K562 (cell line): Measurements from ENCODE around the gene FTSJ3. TPM values are rescaled to one million over a fixed set of nuclear protein-coding genes. Genes with fewer than 3 reads are reported as not detected.
A peak's percentile ranks its signal among the peaks of the same experiment; 100 is the strongest.
"Not testable (repeated sequence)": the region's sequence is repeated elsewhere in the genome, so short reads cannot be mapped to it uniquely, and the experiment has no call there.

Experiments
- ATAC-seq: fragments of 200-7000 bp; cut with Tn5 transposase; 3 replicates; pipeline ENCODE4 v1.9.1; 2020; ENCODE audit warnings: moderate library complexity
- BruUV-seq: library from RNA; stranded (reverse); fragments of 400-500 nt; replicated peaks from 2 replicates; lab custom pipeline; 2021; lab: Mats Ljungman, UMichigan
- CTCF ChIA-PET: fragments of 300-600 bp; formaldehyde crosslinking; extraction: SDS; loops from one replicate; lab custom pipeline; 2021; ENCODE audit warnings: low intra/inter-chr PET ratio; lab: Yijun Ruan, JAX
- POLR2A ChIA-PET: fragments of 300-600, 350-650 bp; sonication (Branson Sonifier 250); formaldehyde crosslinking; extraction: SDS; loops from one replicate; lab custom pipeline; 2021; ENCODE audit warnings: antibody characterized with exemption, inconsistent platforms; lab: Yijun Ruan, JAX
- DNase-seq, 4 experiments: peaks; one replicate each; pipeline versions ENCODE4 v3.0.0 to v3.0.0-alpha.2; 2011 to 2018; ENCODE audit warnings: low spot score in 3 of 4, mixed read lengths in 3 of 4; ENCODE audit errors: extremely low read depth in 1 of 4
- FAIRE-seq: peaks from 2 replicates; lab custom pipeline; 2011; peaks lifted over from hg19 to GRCh38; lab: Jason Lieb, UNC
- H2AFZ ChIP-seq: 2 replicates; pipeline ENCODE4 v1.6.0; 2011; ENCODE audit warnings: low read depth, low read length, control low read depth, inconsistent platforms
- H3K27ac ChIP-seq: fragments of 200-600 bp; 3 replicates; pipeline ENCODE4 v1.8.0; 2011; ENCODE audit warnings: low read depth, mild to moderate bottlenecking, control low read depth, inconsistent platforms, low read length, moderate library complexity, mixed read lengths; ENCODE audit errors: extremely low read depth
- H3K27me3 ChIP-seq, 2 experiments: fragments of 300-600 bp in 1 of 2; 2 replicates in 1 of 2; 3 replicates in 1 of 2; pipeline versions ENCODE4 v1.6.0 to v1.8.0; 2011; ENCODE audit warnings: inconsistent platforms in 2 of 2, low read length in 2 of 2, mild to moderate bottlenecking in 1 of 2, mixed read lengths in 1 of 2, moderate library complexity in 1 of 2; ENCODE audit not compliant: control insufficient read depth in 2 of 2, insufficient read depth in 2 of 2
- H3K36me3 ChIP-seq: fragments of 300-600 bp; 3 replicates; pipeline ENCODE4 v1.8.0; 2011; ENCODE audit warnings: mild to moderate bottlenecking, low read length, inconsistent platforms; ENCODE audit not compliant: control insufficient read depth, insufficient read depth
- H3K4me1 ChIP-seq, 2 experiments: fragments of 200-600 bp in 1 of 2; replicated peaks in 1 of 2; 2 replicates in 1 of 2; 3 replicates in 1 of 2; pipeline versions ENCODE4 v1.5.1 to v1.8.0; 2011; ENCODE audit warnings: inconsistent platforms in 2 of 2, low read length in 2 of 2, mild to moderate bottlenecking in 1 of 2, mixed read lengths in 1 of 2, moderate library complexity in 1 of 2; ENCODE audit not compliant: control insufficient read depth in 2 of 2, insufficient read depth in 2 of 2
- H3K4me2 ChIP-seq: 2 replicates; pipeline ENCODE4 v1.6.1; 2011; ENCODE audit warnings: low read length, control low read depth, inconsistent platforms, mixed read lengths; ENCODE audit not compliant: insufficient read depth
- H3K4me3 ChIP-seq: fragments of 200-600 bp; sonication (generic), shearing (Covaris generic); 2 replicates; pipeline ENCODE4 v1.5.1; 2016; ENCODE audit warnings: control low read depth, inconsistent platforms
- H3K79me2 ChIP-seq: fragments of 200-600 bp; 3 replicates; pipeline ENCODE4 v1.8.0; 2011; ENCODE audit warnings: low read length, inconsistent platforms; ENCODE audit not compliant: control insufficient read depth, insufficient read depth
- H3K9ac ChIP-seq, 2 experiments: 2 replicates each; pipeline versions ENCODE4 v1.6.0 to v1.6.1; 2011; ENCODE audit warnings: low read depth in 2 of 2, low read length in 2 of 2, control low read depth in 1 of 2, inconsistent platforms in 1 of 2, mild to moderate bottlenecking in 1 of 2, mixed read lengths in 1 of 2; ENCODE audit not compliant: insufficient read depth in 1 of 2
- H3K9me1 ChIP-seq: one replicate; pipeline ENCODE4 v1.6.0; 2011; ENCODE audit warnings: inconsistent platforms, mild to moderate bottlenecking, low read length, moderate library complexity; ENCODE audit not compliant: control insufficient read depth, insufficient read depth
- H3K9me3 ChIP-seq: replicated peaks from 2 replicates; pipeline ENCODE4 v1.5.1; 2011; ENCODE audit warnings: low read depth, low read length, inconsistent platforms; ENCODE audit not compliant: control insufficient read depth, insufficient read depth
- H4K20me1 ChIP-seq: replicated peaks from 2 replicates; pipeline ENCODE4 v1.6.1; 2011; ENCODE audit warnings: low read length, inconsistent platforms, mixed read lengths; ENCODE audit not compliant: control insufficient read depth, insufficient read depth
- C11orf30 ChIP-seq: fragments of 450-650 bp; IDR thresholded peaks from 2 replicates; pipeline ENCODE4 v1.6.1; 2016; ENCODE audit warnings: low read depth, mild to moderate bottlenecking
- WGBS: fragments of 100-300 bp; shearing (Covaris generic); methylation state at CpG from one replicate; pipeline ENCODE4 v1.1.6; 2016; ENCODE audit warnings: low coverage, mixed read lengths; ENCODE audit not compliant: insufficient coverage; ENCODE audit errors: missing lambda C conversion rate; 5-methylcytosine and 5-hydroxymethylcytosine counted together
- in situ Hi-C: fragments of 300-500 bp; cut with MboI; formaldehyde crosslinking; loops from 4 replicates; pipeline ENCODE4 v1.15.0; 2018; ENCODE audit warnings: inconsistent platforms, mixed read lengths
- intact Hi-C: fragments of 100-400 bp; cut with micrococcal nuclease; formaldehyde crosslinking; loops from 2 replicates; pipeline ENCODE4 v1.14.2; 2022
- polyA plus RNA-seq, 8 experiments: library from polyadenylated mRNA; depleted of rRNA in 4 of 8; stranded (reverse) in 5 of 8; unstranded in 3 of 8; fragments of >200 nt; fragmentation: Nextera tagmentation in 2 of 8; fragmentation: Illumina TruSeq in 1 of 8; extraction: Ambion mirVana in 2 of 8; extraction: Trizol in 1 of 8; gene quantifications; 2 replicates each; pipeline versions ENCODE4 v1.2.1 to v1.2.3, GENCODE V29; 2011 to 2014; ENCODE audit warnings: inconsistent platforms in 1 of 8, missing spikeins in 1 of 8
- total RNA-seq, 7 experiments: library from RNA; depleted of rRNA in 6 of 7; stranded (reverse); fragments of >200 nt in 6 of 7; fragmentation: Illumina TruSeq in 2 of 7; extraction: Trizol in 2 of 7; gene quantifications; 2 replicates each; pipeline versions ENCODE4 v1.2.1 to v1.2.3, GENCODE V29; 2011 to 2021; ENCODE audit warnings: low replicate concordance in 1 of 7
- TF ChIP-seq, protein P1 (sequence below), 3 experiments: IDR thresholded peaks in 2 of 3; conservative IDR thresholded peaks in 1 of 3; 2 replicates each; pipeline ENCODE4 v1.5.1; 2011 to 2012; ENCODE audit warnings: low read length in 3 of 3, mild to moderate bottlenecking in 3 of 3, control low read depth in 2 of 3, improper control_type of control experiment in 1 of 3, inconsistent platforms in 1 of 3, low read depth in 1 of 3, mixed read lengths in 1 of 3, moderate library complexity in 1 of 3; ENCODE audit not compliant: insufficient read depth in 2 of 3

The FTSJ3 gene
- total and polyA plus RNA-seq, 9 of the 15 experiments (the other 6 are each of a cell fraction or from before 2014, with no cell fraction given): 18.0 to 65.6 (median 52.4) TPM

DNA sequence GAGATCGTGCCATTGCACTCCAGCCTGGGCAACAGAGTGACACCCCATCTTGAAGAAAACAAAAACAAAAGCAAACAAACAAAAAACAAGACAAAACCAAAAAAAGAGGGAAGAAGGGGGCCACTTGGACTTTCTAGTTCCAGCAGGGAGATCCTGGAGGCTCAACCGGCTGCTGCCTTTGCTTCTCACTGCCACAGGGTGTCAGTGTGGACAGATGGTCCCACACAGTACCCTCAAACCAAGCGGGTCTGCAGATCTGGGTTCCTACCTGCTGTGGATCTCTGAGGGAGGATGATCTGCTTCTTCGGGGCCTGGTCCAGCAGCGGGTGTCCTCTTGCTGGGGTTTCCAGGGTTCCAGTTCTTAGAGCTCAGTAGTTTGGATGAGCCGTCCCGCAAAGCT is 39.2 kb upstream of the FTSJ3 start:
- H3K79me2 ChIP-seq, H3K4me3 ChIP-seq, H3K27ac ChIP-seq, DNase-seq, H3K27me3 ChIP-seq, FAIRE-seq, H3K9me1 ChIP-seq, H2AFZ ChIP-seq, H3K4me1 ChIP-seq, intact Hi-C loops, H3K9me3 ChIP-seq, in situ Hi-C loops, H4K20me1 ChIP-seq, H3K4me2 ChIP-seq, BruUV-seq, H3K9ac ChIP-seq, CTCF ChIA-PET: not testable (repeated sequence)
- POLR2A ChIA-PET: interaction anchor here (0.9 kb wide), 1 partner anchor 16 kb away, joined by 4 read pairs; no protein-coding TSS in a partner anchor
- H3K36me3 ChIP-seq: peaks cover 15% of the 10 kb centered on the region; the same call in 2 of the 3 replicates
- ATAC-seq: peak; percentile 80
- TF ChIP-seq, protein P1, sequence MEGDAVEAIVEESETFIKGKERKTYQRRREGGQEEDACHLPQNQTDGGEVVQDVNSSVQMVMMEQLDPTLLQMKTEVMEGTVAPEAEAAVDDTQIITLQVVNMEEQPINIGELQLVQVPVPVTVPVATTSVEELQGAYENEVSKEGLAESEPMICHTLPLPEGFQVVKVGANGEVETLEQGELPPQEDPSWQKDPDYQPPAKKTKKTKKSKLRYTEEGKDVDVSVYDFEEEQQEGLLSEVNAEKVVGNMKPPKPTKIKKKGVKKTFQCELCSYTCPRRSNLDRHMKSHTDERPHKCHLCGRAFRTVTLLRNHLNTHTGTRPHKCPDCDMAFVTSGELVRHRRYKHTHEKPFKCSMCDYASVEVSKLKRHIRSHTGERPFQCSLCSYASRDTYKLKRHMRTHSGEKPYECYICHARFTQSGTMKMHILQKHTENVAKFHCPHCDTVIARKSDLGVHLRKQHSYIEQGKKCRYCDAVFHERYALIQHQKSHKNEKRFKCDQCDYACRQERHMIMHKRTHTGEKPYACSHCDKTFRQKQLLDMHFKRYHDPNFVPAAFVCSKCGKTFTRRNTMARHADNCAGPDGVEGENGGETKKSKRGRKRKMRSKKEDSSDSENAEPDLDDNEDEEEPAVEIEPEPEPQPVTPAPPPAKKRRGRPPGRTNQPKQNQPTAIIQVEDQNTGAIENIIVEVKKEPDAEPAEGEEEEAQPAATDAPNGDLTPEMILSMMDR (IDR thresholded peaks at IDR 0.05 in 2 of 3, conservative IDR thresholded peaks at IDR 0.05 in 1 of 3; ENCODE audit: insufficient read depth in 2 of 3, low read depth in 1 of 3, low read length in 3 of 3): peak in 2 of 3 experiments; percentile 29 to 39; a peak in 4 of 6 replicates
- 62% methylated on average over 5 of the region's 7 CpGs for WGBS

DNA sequence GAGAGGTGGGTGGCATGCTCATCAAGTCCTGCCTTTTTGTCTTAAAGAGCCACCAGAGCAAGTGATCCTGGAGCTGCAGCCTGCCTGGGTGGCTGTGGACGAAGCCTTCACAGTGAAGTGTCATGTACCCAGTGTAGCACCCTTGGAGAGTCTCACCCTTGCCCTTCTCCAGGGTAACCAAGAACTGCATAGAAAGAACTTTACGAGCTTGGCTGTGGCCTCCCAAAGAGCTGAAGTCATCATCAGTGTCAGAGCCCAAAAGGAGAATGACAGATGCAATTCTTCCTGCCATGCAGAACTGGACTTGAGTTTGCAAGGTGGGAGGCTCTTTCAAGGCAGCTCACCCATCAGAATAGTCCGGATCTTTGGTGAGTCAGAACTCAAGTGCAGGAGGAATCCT is 31.8 kb upstream of the FTSJ3 start:
- intact Hi-C loops: no loop called here
- Histone ChIP-seq H3K4me3 (no peak overlapping the region), H3K4me1 (no peaks in the 10 kb centered on the region; a peak in 1 of 5 replicates), H3K27me3 (no peaks in the 10 kb centered on the region), H3K9me3 (no peaks in the 10 kb centered on the region), H3K79me2 (no peaks in the 10 kb centered on the region), H3K9me1 (no peaks in the 10 kb centered on the region), H3K4me2 (no peak overlapping the region), H4K20me1 (no peaks in the 10 kb centered on the region; the same call in 1 of the 2 replicates), H3K36me3 (peaks cover 49% of the 10 kb centered on the region), H3K9ac (peak overlapping the region in 1 of 2 experiments; percentile 42; a peak in 1 of 4 replicates), H3K27ac (no peak overlapping the region), H2AFZ (no peak overlapping the region)
- DNase-seq: no peak
- WGBS: 55% methylated on average over 3 of the region's 3 CpGs
- CTCF ChIA-PET: no interaction called here
- no TSS peak for BruUV-seq
- POLR2A ChIA-PET: interaction anchor here (0.6 to 1.2 kb wide), 4 partner anchors 8 to 642 kb away, joined by 3 to 4 read pairs (median 3); no protein-coding TSS in a partner anchor
- ATAC-seq: no peak
- in situ Hi-C loops: no loop called here
- FAIRE-seq: no peak
- no peak for TF ChIP-seq C11orf30
